Measurements from ENCODE around the gene PLXNA4.

PLXNA4 gene

GRCh38 chr7:132490474-132490873, 85.8 kb downstream of the PLXNA4 start:
- DNase-seq (ENCODE audit: insufficient read length, low spot score) (no peak), FAIRE-seq (no peak)
- TF ChIP-seq PAX5 (IDR thresholded peaks at IDR 0.05; ENCODE audit: insufficient read depth, low read length, severe bottlenecking) (no peak), TAF1 (IDR thresholded peaks at IDR 0.05; ENCODE audit: low read depth, low read length) (no peak), POLR2A (IDR thresholded peaks at IDR 0.05; ENCODE audit: low read depth, low read length) (no peak), POU2F2 (IDR thresholded peaks at IDR 0.05; ENCODE audit: low read depth, low read length) (no peak), SPI1 (IDR thresholded peaks at IDR 0.05; ENCODE audit: low read depth, low read length) (no peak), POLR2AphosphoS5 (IDR thresholded peaks at IDR 0.05; ENCODE audit: low read depth, low read length) (no peak)

- no peak for DNase-seq (ENCODE audit: insufficient read length, low spot score)
- FAIRE-seq, result no peak
- TF ChIP-seq PAX5 (IDR thresholded peaks at IDR 0.05; ENCODE audit: insufficient read depth, low read length, severe bottlenecking) (no peak), TAF1 (IDR thresholded peaks at IDR 0.05; ENCODE audit: low read depth, low read length) (no peak), POLR2AphosphoS5 (IDR thresholded peaks at IDR 0.05; ENCODE audit: low read depth, low read length) (no peak), POLR2A (IDR thresholded peaks at IDR 0.05; ENCODE audit: low read depth, low read length) (no peak), POU2F2 (IDR thresholded peaks at IDR 0.05; ENCODE audit: low read depth, low read length) (no peak), SPI1 (IDR thresholded peaks at IDR 0.05; ENCODE audit: low read depth, low read length) (no peak)
Observed at GRCh38 chr7:132489776-132490237, 86.5 kb downstream of the PLXNA4 start.

- no peak for DNase-seq (ENCODE audit: insufficient read length, low spot score)
- TF ChIP-seq TAF1 (IDR thresholded peaks at IDR 0.05; ENCODE audit: low read depth, low read length) (no peak), SPI1 (IDR thresholded peaks at IDR 0.05; ENCODE audit: low read depth, low read length) (no peak)
- FAIRE-seq, result no peak
Observed at GRCh38 chr7:132488634-132489302, 87.5 kb downstream of the PLXNA4 start.

- no peak for DNase-seq (ENCODE audit: insufficient read length, low spot score)
- TF ChIP-seq SPI1 (IDR thresholded peaks at IDR 0.05; ENCODE audit: low read depth, low read length) (no peak), POLR2A (IDR thresholded peaks at IDR 0.05; ENCODE audit: low read depth, low read length) (no peak), TAF1 (IDR thresholded peaks at IDR 0.05; ENCODE audit: low read depth, low read length) (no peak), PAX5 (IDR thresholded peaks at IDR 0.05; ENCODE audit: insufficient read depth, low read length, severe bottlenecking) (no peak), POU2F2 (IDR thresholded peaks at IDR 0.05; ENCODE audit: low read depth, low read length) (no peak), POLR2AphosphoS5 (IDR thresholded peaks at IDR 0.05; ENCODE audit: low read depth, low read length) (no peak)
- FAIRE-seq, result no peak
Observed at GRCh38 chr7:132486274-132486610, 90.0 kb downstream of the PLXNA4 start.

GRCh38 chr7:132485600-132486273, 90.5 kb downstream of the PLXNA4 start:
- DNase-seq (ENCODE audit: insufficient read length, low spot score) (no peak), FAIRE-seq (no peak)
- TF ChIP-seq POU2F2 (IDR thresholded peaks at IDR 0.05; ENCODE audit: low read depth, low read length) (no peak), POLR2AphosphoS5 (IDR thresholded peaks at IDR 0.05; ENCODE audit: low read depth, low read length) (no peak), TAF1 (IDR thresholded peaks at IDR 0.05; ENCODE audit: low read depth, low read length) (no peak), POLR2A (IDR thresholded peaks at IDR 0.05; ENCODE audit: low read depth, low read length) (no peak), SPI1 (IDR thresholded peaks at IDR 0.05; ENCODE audit: low read depth, low read length) (no peak)

- TF ChIP-seq POLR2A (IDR thresholded peaks at IDR 0.05; ENCODE audit: low read depth, low read length) (no peak), POU2F2 (IDR thresholded peaks at IDR 0.05; ENCODE audit: low read depth, low read length) (no peak), PAX5 (IDR thresholded peaks at IDR 0.05; ENCODE audit: insufficient read depth, low read length, severe bottlenecking) (no peak), SPI1 (IDR thresholded peaks at IDR 0.05; ENCODE audit: low read depth, low read length) (no peak), POLR2AphosphoS5 (IDR thresholded peaks at IDR 0.05; ENCODE audit: low read depth, low read length) (no peak), TAF1 (IDR thresholded peaks at IDR 0.05; ENCODE audit: low read depth, low read length) (no peak)
- no peak for FAIRE-seq
- DNase-seq (ENCODE audit: insufficient read length, low spot score), result no peak
Observed at GRCh38 chr7:132485136-132485535, 91.1 kb downstream of the PLXNA4 start.

- TF ChIP-seq POLR2AphosphoS5 (IDR thresholded peaks at IDR 0.05; ENCODE audit: low read depth, low read length) (no peak), POLR2A (IDR thresholded peaks at IDR 0.05; ENCODE audit: low read depth, low read length) (no peak), PAX5 (IDR thresholded peaks at IDR 0.05; ENCODE audit: insufficient read depth, low read length, severe bottlenecking) (no peak), SPI1 (IDR thresholded peaks at IDR 0.05; ENCODE audit: low read depth, low read length) (no peak), POU2F2 (IDR thresholded peaks at IDR 0.05; ENCODE audit: low read depth, low read length) (no peak), TAF1 (IDR thresholded peaks at IDR 0.05; ENCODE audit: low read depth, low read length) (no peak)
- FAIRE-seq, result no peak
- no peak for DNase-seq (ENCODE audit: insufficient read length, low spot score)
Observed at GRCh38 chr7:132482866-132483265, 93.4 kb downstream of the PLXNA4 start.

GRCh38 chr7:132480534-132480933, 95.7 kb downstream of the PLXNA4 start:
- FAIRE-seq, result no peak
- TF ChIP-seq TAF1 (IDR thresholded peaks at IDR 0.05; ENCODE audit: low read depth, low read length), result no peak
- no peak for TF ChIP-seq POU2F2 (IDR thresholded peaks at IDR 0.05; ENCODE audit: low read depth, low read length)
- TF ChIP-seq SPI1 (IDR thresholded peaks at IDR 0.05; ENCODE audit: low read depth, low read length), result no peak
- no peak for TF ChIP-seq POLR2AphosphoS5 (IDR thresholded peaks at IDR 0.05; ENCODE audit: low read depth, low read length)
- no peak for DNase-seq (ENCODE audit: insufficient read length, low spot score)

GRCh38 chr7:132476541-132476940, 99.7 kb downstream of the PLXNA4 start:
- TF ChIP-seq POLR2AphosphoS5 (IDR thresholded peaks at IDR 0.05; ENCODE audit: low read depth, low read length), result no peak
- no peak for TF ChIP-seq POLR2A (IDR thresholded peaks at IDR 0.05; ENCODE audit: low read depth, low read length)
- no peak for FAIRE-seq
- DNase-seq (ENCODE audit: insufficient read length, low spot score), result no peak

- DNase-seq (ENCODE audit: insufficient read length, low spot score), result no peak
- no peak for TF ChIP-seq POLR2A (IDR thresholded peaks at IDR 0.05; ENCODE audit: low read depth, low read length)
- TF ChIP-seq TAF1 (IDR thresholded peaks at IDR 0.05; ENCODE audit: low read depth, low read length), result no peak
- TF ChIP-seq PAX5 (IDR thresholded peaks at IDR 0.05; ENCODE audit: insufficient read depth, low read length, severe bottlenecking), result no peak
- no peak for TF ChIP-seq POU2F2 (IDR thresholded peaks at IDR 0.05; ENCODE audit: low read depth, low read length)
- TF ChIP-seq SPI1 (IDR thresholded peaks at IDR 0.05; ENCODE audit: low read depth, low read length), result no peak
- no peak for TF ChIP-seq POLR2AphosphoS5 (IDR thresholded peaks at IDR 0.05; ENCODE audit: low read depth, low read length)
- no peak for FAIRE-seq
Observed at GRCh38 chr7:132475669-132476116, 100.6 kb downstream of the PLXNA4 start.
